Kidney epithelial cell (primary cell): ENCODE data around the gene SLC25A41. TPM values are rescaled to one million over a fixed set of nuclear protein-coding genes. Genes with fewer than 3 reads are reported as not detected.

Experiments
- DNase-seq: peaks from one replicate; pipeline ENCODE4 v3.0.0-alpha.2; 2010; ENCODE audit warnings: low read depth
- H3K27me3 ChIP-seq: 2 replicates; pipeline ENCODE4 v1.6.0; 2011; ENCODE audit warnings: low read length; ENCODE audit not compliant: control insufficient read depth, insufficient read depth
- H3K36me3 ChIP-seq: 2 replicates; pipeline ENCODE4 v1.5.1; 2011; ENCODE audit warnings: low read length; ENCODE audit not compliant: control insufficient read depth, insufficient read depth
- H3K4me3 ChIP-seq: 2 replicates; pipeline ENCODE4 v1.5.1; 2011; ENCODE audit warnings: low read depth, mild to moderate bottlenecking, control low read depth, low read length
- CTCF ChIP-seq: IDR thresholded peaks from 2 replicates; pipeline ENCODE4 v1.5.1; 2011; ENCODE audit warnings: mild to moderate bottlenecking, moderate library complexity, low read length, control low read depth, inconsistent platforms; ENCODE audit not compliant: insufficient read depth, poor library complexity, severe bottlenecking
- total RNA-seq: library from RNA; depleted of rRNA; stranded (reverse); fragments of >200 nt; gene quantifications from 2 replicates; pipeline ENCODE4 v1.2.3, GENCODE V29; 2015

SLC25A41 gene
- total RNA-seq, 1 donor from 2014 or later, result not detected

GRCh38 chr19:6473647-6474046, 40.1 kb upstream of the SLC25A41 start:
- TF ChIP-seq CTCF, result no peak
- peaks cover 10% of the 10 kb centered on the region for H3K27me3 ChIP-seq
- DNase-seq, result no peak

GRCh38 chr19:6472713-6473112, 39.1 kb upstream of the SLC25A41 start:
- no peak for TF ChIP-seq CTCF
- Histone ChIP-seq H3K27me3 (peaks cover 10% of the 10 kb centered on the region), H3K36me3 (no peaks in the 10 kb centered on the region), H3K4me3 (no peak overlapping the region)
- no peak for DNase-seq

More at GRCh38 chr19:6473647-6474046, 40.1 kb upstream of the SLC25A41 start:
- H3K4me3 ChIP-seq, result no peak overlapping the region
- H3K36me3 ChIP-seq, result no peaks in the 10 kb centered on the region

GRCh38 chr19:6471076-6471475, 37.5 kb upstream of the SLC25A41 start:
- H3K4me3 ChIP-seq, result no peak overlapping the region
- H3K27me3 ChIP-seq, result peaks cover 10% of the 10 kb centered on the region
- no peak for DNase-seq
- H3K36me3 ChIP-seq, result no peaks in the 10 kb centered on the region
- no peak for TF ChIP-seq CTCF

- Histone ChIP-seq H3K4me3 (no peak overlapping the region), H3K27me3 (peaks cover 3% of the 10 kb centered on the region), H3K36me3 (no peaks in the 10 kb centered on the region)
- TF ChIP-seq CTCF, result no peak
- DNase-seq, result no peak
Measured at GRCh38 chr19:6470173-6470572, 36.6 kb upstream of the SLC25A41 start.

GRCh38 chr19:6467384-6467783, 33.8 kb upstream of the SLC25A41 start:
- DNase-seq, result no peak
- no peaks in the 10 kb centered on the region for H3K36me3 ChIP-seq
- no peak for TF ChIP-seq CTCF
- H3K27me3 ChIP-seq, result no peaks in the 10 kb centered on the region
- H3K4me3 ChIP-seq, result no peak overlapping the region

- DNase-seq, result no peak
- H3K4me3 ChIP-seq, result no peak overlapping the region
- TF ChIP-seq CTCF, result no peak
- no peaks in the 10 kb centered on the region for H3K36me3 ChIP-seq
- no peaks in the 10 kb centered on the region for H3K27me3 ChIP-seq
Measured at GRCh38 chr19:6466526-6467248, 33.1 kb upstream of the SLC25A41 start.
